Breast epithelium (tissue), 3 donors: ENCODE measurements around the gene ATP1A1.

ENCODE experiments used
- POLR2A ChIP-seq: fragments of 450-650 bp; IDR thresholded peaks from one replicate; pipeline ENCODE4 v1.6.1; 2016; ENCODE audit warnings: antibody characterized with exemption, mild to moderate bottlenecking, moderate library complexity
- TF ChIP-seq, protein P1 (sequence below), 3 donors: fragments of 450-650 bp; IDR thresholded peaks; one replicate each; pipeline ENCODE4 v1.5.1; 2016 to 2017; ENCODE audit warnings: antibody characterized with exemption in 3 of 3, mild to moderate bottlenecking in 3 of 3, moderate library complexity in 3 of 3

DNA sequence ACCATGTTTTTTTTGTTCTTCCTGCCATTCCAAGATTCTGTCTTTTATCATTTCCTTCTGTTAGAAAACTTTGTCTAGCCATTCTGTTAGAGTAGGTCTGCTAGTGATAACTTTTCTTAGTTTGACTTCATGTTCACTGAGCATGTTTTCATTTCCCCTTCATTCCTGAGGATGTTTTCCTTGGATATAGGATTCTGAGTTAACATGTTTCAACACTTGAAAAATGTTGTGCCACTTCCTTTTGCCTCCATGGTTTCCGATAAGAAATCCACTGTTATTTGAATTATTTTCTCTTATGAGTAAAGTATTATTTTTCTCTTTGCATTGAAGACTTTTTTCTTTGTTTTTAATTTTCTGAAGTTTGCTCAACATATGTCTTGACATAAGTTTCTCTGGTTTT lies 66.7 kb downstream of the ATP1A1 start:
- TF ChIP-seq, protein P1, sequence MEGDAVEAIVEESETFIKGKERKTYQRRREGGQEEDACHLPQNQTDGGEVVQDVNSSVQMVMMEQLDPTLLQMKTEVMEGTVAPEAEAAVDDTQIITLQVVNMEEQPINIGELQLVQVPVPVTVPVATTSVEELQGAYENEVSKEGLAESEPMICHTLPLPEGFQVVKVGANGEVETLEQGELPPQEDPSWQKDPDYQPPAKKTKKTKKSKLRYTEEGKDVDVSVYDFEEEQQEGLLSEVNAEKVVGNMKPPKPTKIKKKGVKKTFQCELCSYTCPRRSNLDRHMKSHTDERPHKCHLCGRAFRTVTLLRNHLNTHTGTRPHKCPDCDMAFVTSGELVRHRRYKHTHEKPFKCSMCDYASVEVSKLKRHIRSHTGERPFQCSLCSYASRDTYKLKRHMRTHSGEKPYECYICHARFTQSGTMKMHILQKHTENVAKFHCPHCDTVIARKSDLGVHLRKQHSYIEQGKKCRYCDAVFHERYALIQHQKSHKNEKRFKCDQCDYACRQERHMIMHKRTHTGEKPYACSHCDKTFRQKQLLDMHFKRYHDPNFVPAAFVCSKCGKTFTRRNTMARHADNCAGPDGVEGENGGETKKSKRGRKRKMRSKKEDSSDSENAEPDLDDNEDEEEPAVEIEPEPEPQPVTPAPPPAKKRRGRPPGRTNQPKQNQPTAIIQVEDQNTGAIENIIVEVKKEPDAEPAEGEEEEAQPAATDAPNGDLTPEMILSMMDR (IDR thresholded peaks at IDR 0.05), result no peak
- no peak for TF ChIP-seq POLR2A
